Activated CD4-positive, alpha-beta T cell treated with anti-CD3 and anti-CD28 coated beads, Interleukin-2, amount 10 ng/mL, durations not matched to agents 24 days and 14 days (primary cell): ENCODE data around the gene SIRT6. TPM values are rescaled to one million over a fixed set of nuclear protein-coding genes. Genes with fewer than 3 reads are reported as not detected.
"Not testable (repeated sequence)": the region's sequence is repeated elsewhere in the genome, so short reads cannot be mapped to it uniquely, and the experiment has no call there.

ENCODE experiments used
- DNase-seq: peaks from one replicate; pipeline ENCODE4 v3.0.0; 2022
- H3K27ac Mint-ChIP-seq: one replicate; pipeline ENCODE4 v1.8.0; 2022; ENCODE audit warnings: mild to moderate bottlenecking, mixed read lengths
- H3K27me3 Mint-ChIP-seq: one replicate; pipeline ENCODE4 v1.8.0; 2022; ENCODE audit warnings: mixed read lengths
- H3K36me3 Mint-ChIP-seq: one replicate; pipeline ENCODE4 v1.8.0; 2022; ENCODE audit warnings: low read depth, mild to moderate bottlenecking, mixed read lengths
- H3K4me1 Mint-ChIP-seq: one replicate; pipeline ENCODE4 v1.8.0; 2021; ENCODE audit warnings: mixed read lengths
- H3K4me3 Mint-ChIP-seq: one replicate; pipeline ENCODE4 v1.8.0; 2022; ENCODE audit warnings: mild to moderate bottlenecking, moderate library complexity, mixed read lengths
- H3K9me3 Mint-ChIP-seq: one replicate; pipeline ENCODE4 v1.8.0; 2021; ENCODE audit warnings: mixed read lengths
- intact Hi-C: fragments of 100-400 bp; cut with micrococcal nuclease; formaldehyde crosslinking; loops from one replicate; pipeline ENCODE4 v1.15.1; 2023
- total RNA-seq: library from RNA; stranded (reverse); gene quantifications from 2 replicates; pipeline ENCODE4 v1.2.3, GENCODE V29; 2022

The SIRT6 gene
- total RNA-seq, 1 donor from 2014 or later: 48.0 TPM

DNA sequence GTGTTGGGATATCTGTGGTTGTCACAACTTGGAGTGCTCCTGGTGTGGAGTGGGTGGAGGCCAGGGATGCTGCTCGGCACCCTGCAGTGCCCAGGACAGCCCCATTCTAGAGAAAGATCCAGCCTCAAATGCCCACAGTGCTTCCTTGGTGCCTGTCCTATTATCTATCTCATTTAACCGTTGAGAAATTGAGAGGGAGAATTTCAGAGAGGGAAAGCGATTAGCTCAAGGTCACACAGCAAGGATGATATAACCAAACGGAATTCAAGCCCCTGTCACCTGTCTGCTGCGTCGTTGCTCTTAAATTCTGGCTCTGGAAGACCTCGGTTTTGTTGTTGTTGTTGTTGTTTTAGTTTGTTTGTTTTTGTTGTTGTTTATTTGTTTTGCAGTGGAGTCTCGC is 13.6 kb upstream of the SIRT6 start:
- intact Hi-C loops: no loop called here

DNA sequence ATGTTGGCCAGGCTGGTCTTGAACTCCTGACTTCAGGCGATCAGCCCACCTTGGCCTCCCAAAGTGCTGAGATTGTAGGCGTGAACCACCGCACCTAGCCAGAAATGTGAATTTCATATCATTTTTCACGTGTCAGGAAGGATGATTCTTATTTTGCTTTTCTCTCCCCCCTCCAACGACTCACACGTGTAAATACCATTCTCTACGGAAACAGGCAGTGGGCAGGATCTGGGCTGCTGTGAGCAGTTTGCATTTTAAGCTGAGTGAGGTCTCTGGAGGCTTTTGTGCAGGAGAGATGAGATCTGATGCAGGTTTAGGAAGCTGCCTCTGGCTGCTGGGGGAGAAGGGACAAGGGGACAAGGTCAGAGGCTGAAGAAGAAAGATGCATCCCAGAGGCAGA is 12.0 kb upstream of the SIRT6 start:
- no peak overlapping the region for H3K27ac Mint-ChIP-seq
- intact Hi-C loops: no loop called here
- H3K36me3 Mint-ChIP-seq: peaks cover 8% of the 10 kb centered on the region
- H3K9me3 Mint-ChIP-seq: peaks cover 11% of the 10 kb centered on the region
- peaks cover 23% of the 10 kb centered on the region for H3K27me3 Mint-ChIP-seq
- peaks cover 8% of the 10 kb centered on the region for H3K4me1 Mint-ChIP-seq
- no peak for DNase-seq
- H3K4me3 Mint-ChIP-seq: no peak overlapping the region

More for the DNA sequence above, 13.6 kb upstream of the SIRT6 start:
- no peak for DNase-seq
- H3K36me3 Mint-ChIP-seq: peaks cover 8% of the 10 kb centered on the region
- peaks cover 11% of the 10 kb centered on the region for H3K9me3 Mint-ChIP-seq
- H3K27ac Mint-ChIP-seq: no peak overlapping the region
- H3K4me1 Mint-ChIP-seq: peaks cover 8% of the 10 kb centered on the region
- no peak overlapping the region for H3K4me3 Mint-ChIP-seq
- H3K27me3 Mint-ChIP-seq: peaks cover 26% of the 10 kb centered on the region

DNA sequence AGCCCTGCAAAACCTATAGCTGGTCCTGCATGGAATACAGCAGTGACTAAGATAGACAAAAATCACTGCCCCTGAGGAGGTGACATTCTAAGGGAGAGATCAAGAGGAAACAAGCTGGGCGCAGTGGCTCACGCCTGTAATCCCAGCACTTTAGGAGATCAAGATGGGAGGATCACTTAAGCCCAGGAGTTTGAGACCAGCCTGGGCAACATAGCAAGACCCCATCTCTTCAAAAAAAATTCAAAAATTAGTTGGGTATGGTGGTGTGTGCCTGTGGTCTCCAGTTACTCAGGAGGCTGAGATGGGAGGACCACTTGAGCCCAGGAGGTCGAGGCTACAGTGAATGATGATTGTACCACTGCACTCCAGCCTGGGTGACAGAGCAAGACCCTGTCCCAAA is 10.2 kb upstream of the SIRT6 start:
- H3K27ac Mint-ChIP-seq, H3K4me3 Mint-ChIP-seq, H3K4me1 Mint-ChIP-seq, H3K9me3 Mint-ChIP-seq, intact Hi-C loops, DNase-seq, H3K36me3 Mint-ChIP-seq: not testable (repeated sequence)
- peaks cover 13% of the 10 kb centered on the region for H3K27me3 Mint-ChIP-seq

DNA sequence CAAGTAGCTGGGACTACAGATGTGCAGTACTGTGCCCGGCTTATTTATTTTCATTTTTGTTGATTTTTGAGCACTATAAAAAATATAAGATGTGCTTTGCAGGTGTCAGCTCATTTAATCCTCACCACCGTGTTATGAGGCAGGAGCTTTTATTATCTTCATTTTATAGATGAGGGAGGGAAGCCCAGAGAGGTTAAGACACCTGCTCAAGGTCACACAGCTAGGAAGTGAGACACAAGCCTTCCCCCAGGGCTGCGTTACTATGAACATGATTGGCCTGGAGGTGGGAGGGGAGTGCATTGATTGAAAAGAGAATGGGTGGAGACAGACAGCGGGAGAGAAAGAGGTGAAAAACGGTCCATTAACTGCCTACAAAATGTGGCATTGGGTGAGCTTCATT is 7.3 kb upstream of the SIRT6 start:
- peaks cover 5% of the 10 kb centered on the region for H3K27me3 Mint-ChIP-seq
- no peak for DNase-seq
- no peaks in the 10 kb centered on the region for H3K9me3 Mint-ChIP-seq
- intact Hi-C loops: no loop called here
- peaks cover 14% of the 10 kb centered on the region for H3K4me1 Mint-ChIP-seq
- H3K4me3 Mint-ChIP-seq: no peak overlapping the region
- no peak overlapping the region for H3K27ac Mint-ChIP-seq
- no peaks in the 10 kb centered on the region for H3K36me3 Mint-ChIP-seq

DNA sequence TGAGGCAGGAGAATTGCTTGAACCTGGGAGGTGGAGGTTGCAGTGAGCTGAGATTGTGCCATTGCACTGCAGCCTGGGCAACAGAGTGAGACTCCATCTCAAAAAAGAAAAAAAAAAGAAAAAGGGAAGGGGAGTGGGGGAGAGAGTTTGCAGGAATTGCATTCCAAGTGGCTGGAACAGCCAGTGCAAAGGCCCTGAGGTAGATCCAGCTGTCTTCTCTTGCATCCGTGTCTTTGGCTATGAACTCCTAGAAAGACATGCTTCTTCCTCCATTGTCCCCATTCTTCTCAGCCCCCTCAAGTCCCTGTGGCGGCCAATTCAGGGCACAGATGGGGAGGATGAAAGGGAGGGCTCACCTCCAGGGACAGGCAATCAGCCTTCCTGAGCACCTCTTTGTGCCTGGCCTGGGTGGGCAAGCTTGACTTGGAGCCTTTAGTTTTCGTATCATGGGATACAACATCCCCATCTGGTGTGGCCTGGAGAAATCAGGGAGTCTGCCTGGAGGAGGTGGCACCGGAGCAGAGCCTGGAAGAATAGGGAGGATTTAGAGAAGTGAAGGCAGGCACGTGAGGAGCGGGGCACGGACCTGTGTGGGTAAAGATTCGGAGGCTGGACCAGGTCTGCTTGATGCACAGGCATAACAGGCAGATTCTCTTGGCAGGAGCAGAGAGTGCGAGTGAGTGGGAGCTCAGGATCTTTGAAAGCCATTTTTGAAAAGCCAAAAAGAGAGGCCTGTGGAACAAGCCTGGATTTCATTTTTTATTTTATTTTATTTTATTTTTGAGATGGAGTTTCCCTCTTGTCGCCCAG is 5.2 kb upstream of the SIRT6 start:
- Mint-ChIP-seq H3K4me3 (no peak overlapping the region), H3K4me1 (peaks cover 23% of the 10 kb centered on the region), H3K27me3 (peaks cover 2% of the 10 kb centered on the region), H3K9me3 (no peaks in the 10 kb centered on the region), H3K27ac (no peak overlapping the region), H3K36me3 (no peaks in the 10 kb centered on the region)
- intact Hi-C loops: no loop called here
- no peak for DNase-seq

DNA sequence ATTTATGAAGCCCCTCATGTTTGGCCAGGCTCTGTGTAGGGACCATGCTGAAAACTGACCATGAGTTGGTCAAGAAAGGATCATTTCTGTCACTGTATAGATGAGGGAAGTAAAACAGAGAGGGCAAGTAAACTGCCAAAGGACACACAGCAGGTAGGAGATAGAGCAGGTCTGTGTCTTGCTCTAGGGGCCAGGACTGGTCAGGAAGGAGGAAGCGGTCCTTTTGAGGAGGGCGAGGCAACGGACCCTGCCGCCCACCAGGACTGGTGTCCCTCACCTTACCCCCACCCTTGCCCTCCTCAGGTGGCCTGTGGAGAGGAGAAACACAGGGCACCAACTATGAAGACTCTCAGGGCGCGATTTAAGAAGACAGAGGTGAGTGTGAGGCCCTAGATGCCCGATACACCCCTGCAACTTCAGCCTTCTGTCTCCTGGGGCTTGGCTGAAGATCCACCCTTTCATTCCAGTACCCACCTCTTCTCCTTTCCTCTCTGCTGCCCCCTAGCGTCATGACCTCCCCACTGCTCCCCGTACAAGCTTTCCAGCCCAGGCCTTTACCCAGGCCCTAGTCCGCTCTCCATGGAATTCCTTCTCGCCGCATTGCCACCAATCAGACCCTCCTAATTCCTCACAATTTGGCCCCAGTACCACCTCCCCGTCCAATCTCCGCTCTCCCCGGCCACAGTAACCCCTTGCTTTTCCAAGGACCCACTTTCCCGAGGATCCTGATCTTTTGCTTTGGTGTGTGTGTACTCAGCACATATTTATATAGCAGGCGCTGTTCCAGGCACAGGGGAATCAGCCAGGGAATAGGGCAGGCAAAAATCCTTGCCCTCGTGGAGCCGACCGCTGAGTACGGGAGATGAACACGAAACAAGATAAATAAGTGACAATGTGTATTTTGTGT is 4.0 kb upstream of the SIRT6 start:
- H3K27ac Mint-ChIP-seq: peak overlapping the region; percentile 45

DNA sequence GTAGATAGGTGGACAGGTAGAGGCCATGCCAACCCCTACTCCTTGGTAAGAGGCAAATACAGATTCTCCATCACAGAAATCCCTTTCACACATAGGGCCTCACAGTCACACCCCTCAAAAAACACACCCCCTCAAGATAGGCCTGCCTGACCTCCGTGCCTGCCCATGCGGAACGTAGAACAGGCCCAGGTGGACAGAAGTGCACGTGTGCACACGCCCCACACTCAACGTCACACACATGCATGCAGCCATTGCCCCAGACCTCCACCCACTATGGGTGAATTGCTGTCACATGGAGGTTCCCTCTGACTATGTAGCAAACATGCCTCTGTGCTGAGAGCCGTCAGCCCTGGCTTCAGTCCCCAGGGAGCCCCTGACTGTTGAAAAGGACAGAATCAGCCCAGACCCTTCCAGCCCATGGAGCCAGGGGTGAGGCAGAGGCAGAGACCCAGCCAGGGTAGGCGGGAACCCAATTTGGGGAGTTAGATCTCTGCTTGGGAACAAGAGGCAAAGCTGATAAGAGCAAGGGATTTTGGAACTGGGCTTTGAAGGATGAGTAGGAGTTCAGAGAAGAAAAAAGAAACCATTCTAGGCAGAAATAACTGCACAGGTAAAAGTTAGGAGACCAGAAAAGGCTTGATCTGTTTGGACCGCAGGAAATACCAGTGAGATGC is 3.2 kb upstream of the SIRT6 start:
- peaks cover 5% of the 10 kb centered on the region for H3K36me3 Mint-ChIP-seq
- peaks cover 33% of the 10 kb centered on the region for H3K4me1 Mint-ChIP-seq
- peaks cover 2% of the 10 kb centered on the region for H3K27me3 Mint-ChIP-seq
- intact Hi-C loops: no loop called here
- peak overlapping the region; percentile 22 for H3K4me3 Mint-ChIP-seq
- DNase-seq: no peak
- H3K27ac Mint-ChIP-seq: no peak overlapping the region
- no peaks in the 10 kb centered on the region for H3K9me3 Mint-ChIP-seq

More for the DNA sequence above, 4.0 kb upstream of the SIRT6 start:
- H3K4me1 Mint-ChIP-seq: peaks cover 28% of the 10 kb centered on the region
- H3K9me3 Mint-ChIP-seq: no peaks in the 10 kb centered on the region
- H3K4me3 Mint-ChIP-seq: no peak overlapping the region
- H3K36me3 Mint-ChIP-seq: peaks cover 5% of the 10 kb centered on the region
- H3K27me3 Mint-ChIP-seq: peaks cover 2% of the 10 kb centered on the region
- DNase-seq: peak; percentile 95
- intact Hi-C loops: no loop called here

DNA sequence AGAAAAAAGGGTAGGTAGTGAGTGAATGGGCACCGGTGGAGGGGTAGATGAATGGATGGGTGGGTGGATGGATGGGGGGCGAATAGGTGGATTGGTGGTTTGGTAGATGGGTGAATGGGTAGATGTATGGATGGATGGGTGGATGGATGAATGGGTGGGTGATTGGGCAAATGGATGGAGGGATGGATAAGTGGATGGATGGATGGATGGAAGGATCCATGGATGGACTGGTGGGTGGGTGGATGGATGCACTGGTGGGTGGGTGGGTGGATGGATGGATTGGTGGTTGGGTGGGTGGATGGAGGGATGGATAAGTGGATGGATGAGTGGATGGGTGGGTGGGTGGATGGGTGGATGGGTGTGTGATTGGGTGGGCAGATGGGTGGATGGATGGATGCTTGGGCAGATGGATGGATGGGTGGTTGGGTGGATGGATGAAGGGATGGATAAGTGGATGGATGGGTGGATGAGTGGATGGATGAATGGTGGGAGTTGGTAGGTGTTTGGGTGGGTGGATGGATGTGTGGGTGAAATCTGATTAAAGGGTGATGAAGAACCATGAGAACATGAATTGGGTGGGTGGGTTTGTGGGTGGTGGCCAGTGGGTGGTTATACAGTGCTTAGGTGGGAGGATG is 2.5 kb upstream of the SIRT6 start:
- DNase-seq: no peak
- Mint-ChIP-seq H3K27me3 (peaks cover 2% of the 10 kb centered on the region), H3K4me3 (peak overlapping the region; percentile 64), H3K9me3 (no peaks in the 10 kb centered on the region), H3K4me1 (peaks cover 33% of the 10 kb centered on the region), H3K27ac (no peak overlapping the region), H3K36me3 (peaks cover 8% of the 10 kb centered on the region)
- intact Hi-C loops: no loop called here

DNA sequence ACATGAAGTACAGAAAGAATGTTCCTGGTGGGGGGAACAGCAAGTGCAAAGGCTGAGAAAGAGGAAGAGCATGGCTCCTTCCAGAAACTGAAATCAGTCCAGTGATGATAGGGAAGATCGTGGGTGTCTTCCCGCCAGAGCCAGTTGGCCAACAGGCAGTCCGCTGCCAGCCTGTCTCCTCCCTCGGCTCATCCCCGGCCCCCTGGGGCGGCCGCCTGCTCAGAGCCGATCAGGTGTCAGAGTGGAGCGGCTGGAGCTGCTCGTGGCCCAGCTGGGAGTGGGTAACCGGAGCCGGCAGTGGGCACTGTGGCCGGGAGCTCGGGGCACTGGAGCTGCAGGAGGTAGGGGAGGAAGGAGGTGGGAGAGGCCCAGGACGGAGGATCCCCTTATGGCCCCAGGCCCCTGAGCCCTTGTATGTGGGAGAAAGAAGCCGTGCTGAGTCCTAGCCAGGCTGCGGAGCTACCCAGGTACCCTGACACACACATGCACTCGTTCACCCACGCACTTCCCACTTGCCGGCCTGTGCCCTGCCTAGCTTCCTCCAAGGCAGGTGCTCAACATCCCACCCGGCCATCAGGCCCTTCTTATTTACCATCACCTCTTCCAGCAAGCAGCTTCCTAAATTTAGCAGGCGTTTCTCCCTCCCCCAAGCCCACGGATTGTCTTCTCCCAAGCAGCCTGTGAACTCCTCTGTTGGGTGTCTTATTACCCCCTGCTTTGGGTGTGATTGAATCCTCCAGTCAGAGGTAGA is 1.8 kb upstream of the SIRT6 start:
- H3K27ac Mint-ChIP-seq: no peak overlapping the region
- DNase-seq: no peak
- H3K4me1 Mint-ChIP-seq: peaks cover 40% of the 10 kb centered on the region
- no peaks in the 10 kb centered on the region for H3K9me3 Mint-ChIP-seq
- H3K4me3 Mint-ChIP-seq: peak overlapping the region; percentile 99
- intact Hi-C loops: no loop called here
- peaks cover 15% of the 10 kb centered on the region for H3K36me3 Mint-ChIP-seq
- peaks cover 2% of the 10 kb centered on the region for H3K27me3 Mint-ChIP-seq

DNA sequence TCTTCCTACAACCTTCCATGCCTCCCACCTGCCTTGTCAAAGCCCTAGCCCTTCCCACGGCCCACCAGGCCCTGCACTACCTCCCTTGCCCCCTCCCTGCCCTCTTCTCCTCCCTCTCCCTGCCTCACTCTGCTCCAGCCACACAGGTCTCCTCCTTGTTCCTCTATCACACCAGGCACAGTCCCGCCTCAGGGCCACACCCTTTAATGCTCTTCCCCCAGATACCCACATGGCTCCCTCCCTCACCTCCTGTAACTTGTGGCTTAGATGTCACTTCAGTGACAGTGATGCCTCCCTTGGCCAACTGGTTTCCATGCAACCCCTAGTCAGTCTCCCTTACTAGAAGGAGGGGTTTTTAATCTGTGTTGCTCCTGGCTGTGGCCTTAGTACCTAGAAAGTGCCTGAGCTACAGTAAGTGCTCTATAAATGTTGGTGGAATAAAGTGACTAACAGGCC is 1.3 kb downstream of the SIRT6 start:
- Mint-ChIP-seq H3K4me3 (peak overlapping the region; percentile 99), H3K36me3 (peaks cover 19% of the 10 kb centered on the region), H3K27ac (peak overlapping the region; percentile 50), H3K9me3 (no peaks in the 10 kb centered on the region), H3K27me3 (peaks cover 2% of the 10 kb centered on the region), H3K4me1 (peaks cover 35% of the 10 kb centered on the region)
- peak; percentile 67 for DNase-seq
- intact Hi-C loops: no loop called here

DNA sequence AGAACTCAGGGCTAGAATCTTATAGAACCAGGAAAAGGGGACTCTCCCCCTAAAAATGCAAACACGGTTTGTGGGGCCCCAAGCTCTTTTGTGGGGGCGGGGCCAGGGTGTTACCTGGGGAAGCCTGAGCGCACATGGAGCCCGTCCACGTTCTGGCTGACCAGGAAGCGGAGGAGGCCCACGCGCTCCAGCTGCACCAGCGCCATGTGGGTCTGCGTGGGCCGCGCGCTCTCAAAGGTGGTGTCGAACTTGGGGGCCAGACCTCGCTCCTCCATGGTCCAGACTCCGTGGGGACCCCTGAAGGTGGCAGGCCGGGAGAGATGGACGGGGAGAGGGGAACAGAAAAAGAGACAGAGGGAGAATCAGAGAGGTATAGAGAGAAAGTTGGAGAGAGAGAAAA is 3.4 kb downstream of the SIRT6 start:
- H3K4me3 Mint-ChIP-seq: peak overlapping the region; percentile 31
- no peaks in the 10 kb centered on the region for H3K9me3 Mint-ChIP-seq
- H3K36me3 Mint-ChIP-seq: peaks cover 22% of the 10 kb centered on the region
- H3K27ac Mint-ChIP-seq: peak overlapping the region; percentile 44
- H3K4me1 Mint-ChIP-seq: peaks cover 23% of the 10 kb centered on the region
- intact Hi-C loops: no loop called here
- no peaks in the 10 kb centered on the region for H3K27me3 Mint-ChIP-seq
- no peak for DNase-seq

DNA sequence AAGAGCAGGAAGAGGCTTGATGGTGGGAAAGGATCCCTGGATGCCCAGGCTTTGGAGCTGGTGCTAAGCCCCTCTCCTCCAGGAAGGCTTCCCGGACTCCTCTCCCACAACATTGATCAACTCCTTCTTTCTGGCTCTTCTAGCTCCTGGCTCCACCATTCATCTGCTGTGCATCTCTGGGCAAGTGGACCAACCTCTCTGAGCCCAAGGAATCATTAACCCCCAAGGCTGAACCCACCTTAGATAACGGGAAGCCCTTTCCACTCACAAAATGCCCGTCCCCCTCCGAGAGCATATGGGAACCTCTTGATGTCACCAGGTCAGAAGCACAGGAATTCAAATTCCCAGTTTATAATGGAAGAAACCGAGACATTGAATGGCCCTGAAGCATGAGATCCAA is 5.2 kb downstream of the SIRT6 start:
- Mint-ChIP-seq H3K4me1 (peaks cover 14% of the 10 kb centered on the region), H3K27me3 (peaks cover 3% of the 10 kb centered on the region), H3K9me3 (no peaks in the 10 kb centered on the region), H3K27ac (no peak overlapping the region), H3K4me3 (no peak overlapping the region), H3K36me3 (peaks cover 19% of the 10 kb centered on the region)
- no peak for DNase-seq
- intact Hi-C loops: no loop called here

DNA sequence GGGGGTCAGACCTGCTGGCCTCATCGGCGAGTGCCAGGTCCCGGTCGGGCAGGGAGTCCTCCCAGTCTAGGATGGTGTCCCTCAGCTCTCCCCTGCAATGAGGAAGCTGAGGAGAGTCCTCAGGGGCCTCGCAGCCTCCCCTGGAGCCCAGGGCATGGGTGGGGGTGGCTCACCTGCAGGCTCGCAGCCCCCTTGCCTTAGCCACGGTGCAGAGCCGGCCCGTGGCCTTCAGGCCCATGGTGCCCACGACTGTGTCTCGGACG is 6.8 kb downstream of the SIRT6 start:
- no peak for DNase-seq
- Mint-ChIP-seq H3K36me3 (peaks cover 17% of the 10 kb centered on the region), H3K27me3 (peaks cover 3% of the 10 kb centered on the region), H3K9me3 (no peaks in the 10 kb centered on the region), H3K27ac (no peak overlapping the region), H3K4me1 (peaks cover 7% of the 10 kb centered on the region), H3K4me3 (no peak overlapping the region)
- intact Hi-C loops: no loop called here
